Stimulated activated naive CD8-positive, alpha-beta T cell treated with anti-CD3 and anti-CD28 coated beads, Interleukin-15, amount 100 ng/mL, for 72 hours (primary cell): ENCODE measurements around the gene GALNT2.
A peak's percentile ranks its signal among the peaks of the same experiment; 100 is the strongest.

ENCODE experiments used
- ATAC-seq: fragments of 150-1000 bp; cut with Tn5 transposase; 2 replicates; pipeline ENCODE4 v1.10.0; 2021; ENCODE audit warnings: mild to moderate bottlenecking, moderate library complexity
- DNase-seq, 2 donors: peaks; one replicate each; pipeline ENCODE4 v3.0.0; 2021 to 2022
- H3K27ac Mint-ChIP-seq, 2 donors: one replicate each; pipeline ENCODE4 v1.8.0; 2022; ENCODE audit warnings: mild to moderate bottlenecking in 2 of 2, mixed read lengths in 2 of 2, moderate library complexity in 2 of 2
- H3K27me3 Mint-ChIP-seq: one replicate; pipeline ENCODE4 v1.8.0; 2022; ENCODE audit warnings: mixed read lengths
- H3K4me1 Mint-ChIP-seq: one replicate; pipeline ENCODE4 v1.8.0; 2022; ENCODE audit warnings: mild to moderate bottlenecking, mixed read lengths
- H3K4me3 Mint-ChIP-seq, 2 donors: one replicate each; pipeline ENCODE4 v1.8.0; 2022; ENCODE audit warnings: mild to moderate bottlenecking in 2 of 2, mixed read lengths in 2 of 2, moderate library complexity in 1 of 2
- H3K9me3 Mint-ChIP-seq, 2 donors: one replicate each; pipeline ENCODE4 v1.8.0; 2022; ENCODE audit warnings: mixed read lengths in 2 of 2

The GALNT2 gene

DNA sequence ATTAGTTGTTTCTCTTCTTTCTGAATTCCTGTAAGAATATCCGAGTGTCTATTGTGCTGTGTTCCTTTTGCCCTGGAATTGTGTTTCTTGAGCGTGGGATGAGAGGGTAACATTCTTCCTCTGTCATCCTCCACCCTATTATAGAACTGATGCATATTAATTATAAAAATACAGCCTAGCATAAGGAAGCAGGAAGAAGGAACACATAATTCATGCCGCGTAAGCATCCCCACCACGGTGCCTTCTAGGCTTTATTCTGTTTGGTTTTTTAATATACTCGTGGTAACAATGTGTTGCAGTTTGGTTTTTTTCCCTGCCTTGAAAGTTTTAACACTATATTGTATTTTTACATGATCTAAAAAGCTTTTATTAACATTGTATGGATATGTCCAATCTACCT lies 65.7 kb downstream of the GALNT2 start:
- ATAC-seq (no peak), DNase-seq (no peak)
- Mint-ChIP-seq H3K4me1 (peaks cover 62% of the 10 kb centered on the region), H3K4me3 (no peak overlapping the region), H3K27me3 (no peaks in the 10 kb centered on the region), H3K27ac (no peak overlapping the region), H3K9me3 (no peaks in the 10 kb centered on the region)

GRCh38 chr1:230135726-230136125 lies 68.7 kb downstream of the GALNT2 start:
- H3K9me3 Mint-ChIP-seq = no peaks in the 10 kb centered on the region
- H3K27ac Mint-ChIP-seq = peak overlapping the region in 1 of 2 donors; percentile 76

DNA sequence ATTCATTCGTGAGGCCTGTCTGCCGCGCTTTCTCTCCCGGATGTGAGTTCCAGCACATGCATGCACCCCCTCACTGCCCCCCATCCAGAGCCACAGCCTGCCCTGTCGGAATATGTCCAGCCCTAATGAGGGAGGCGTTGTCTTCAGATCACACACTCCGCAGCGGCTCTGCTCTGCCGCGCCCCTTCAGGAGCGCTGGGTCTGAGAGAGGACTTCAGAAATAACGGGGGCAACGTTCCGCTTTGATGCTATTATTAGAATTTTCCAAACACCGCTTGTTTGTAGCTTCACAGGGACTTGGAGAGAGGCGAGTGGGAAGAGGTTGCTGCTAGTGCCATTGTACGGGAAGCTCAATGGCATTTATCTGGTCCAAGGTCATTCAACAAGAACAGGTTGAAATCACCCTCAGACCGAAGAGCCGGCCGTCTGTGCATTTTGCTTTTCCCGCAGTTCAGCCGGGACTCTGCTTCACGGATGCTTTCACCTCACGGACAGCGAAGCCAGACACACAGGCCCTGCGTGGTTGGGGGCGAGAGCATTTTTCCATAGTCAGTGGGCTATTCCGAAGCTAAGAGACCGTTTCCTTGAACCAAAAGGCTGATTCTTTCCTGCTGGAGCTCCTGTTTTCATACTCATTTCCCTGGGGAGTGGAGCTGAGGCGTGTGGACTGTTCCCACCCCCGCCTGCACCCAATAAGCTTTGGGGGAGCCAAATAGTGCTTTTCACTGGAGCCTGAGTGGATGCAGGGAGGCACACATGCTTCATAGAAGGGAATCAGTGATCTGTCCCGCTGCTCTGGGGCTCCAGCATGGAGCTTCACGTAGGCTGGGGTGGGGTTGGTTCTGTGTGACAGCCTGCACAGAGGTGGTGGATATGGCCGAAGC lies 69.7 kb downstream of the GALNT2 start:
- Mint-ChIP-seq H3K4me3 (no peak overlapping the region), H3K4me1 (peaks cover 70% of the 10 kb centered on the region), H3K27ac (no peak overlapping the region), H3K9me3 (no peaks in the 10 kb centered on the region), H3K27me3 (no peaks in the 10 kb centered on the region)
- DNase-seq (no peak), ATAC-seq (no peak)

More at GRCh38 chr1:230135726-230136125, 68.7 kb downstream of the GALNT2 start:
- DNase-seq (no peak), ATAC-seq (no peak)
- peaks cover 66% of the 10 kb centered on the region for H3K4me1 Mint-ChIP-seq
- H3K4me3 Mint-ChIP-seq = no peak overlapping the region
- H3K27me3 Mint-ChIP-seq = no peaks in the 10 kb centered on the region

- peaks cover 71% of the 10 kb centered on the region for H3K4me1 Mint-ChIP-seq
These were observed 70.3 kb downstream of the GALNT2 start for GRCh38 chr1:230137337-230137815.

GRCh38 chr1:230138561-230139239 lies 71.7 kb downstream of the GALNT2 start:
- DNase-seq (no peak), ATAC-seq (no peak)
- H3K27me3 Mint-ChIP-seq = no peaks in the 10 kb centered on the region
- H3K4me1 Mint-ChIP-seq = peaks cover 72% of the 10 kb centered on the region
- no peak overlapping the region for H3K4me3 Mint-ChIP-seq
- H3K9me3 Mint-ChIP-seq = no peaks in the 10 kb centered on the region
- no peak overlapping the region for H3K27ac Mint-ChIP-seq

More at GRCh38 chr1:230137337-230137815, 70.3 kb downstream of the GALNT2 start:
- no peak overlapping the region for H3K27ac Mint-ChIP-seq
- H3K27me3 Mint-ChIP-seq = no peaks in the 10 kb centered on the region
- no peaks in the 10 kb centered on the region for H3K9me3 Mint-ChIP-seq
- no peak overlapping the region for H3K4me3 Mint-ChIP-seq
- ATAC-seq (no peak), DNase-seq (no peak)

DNA sequence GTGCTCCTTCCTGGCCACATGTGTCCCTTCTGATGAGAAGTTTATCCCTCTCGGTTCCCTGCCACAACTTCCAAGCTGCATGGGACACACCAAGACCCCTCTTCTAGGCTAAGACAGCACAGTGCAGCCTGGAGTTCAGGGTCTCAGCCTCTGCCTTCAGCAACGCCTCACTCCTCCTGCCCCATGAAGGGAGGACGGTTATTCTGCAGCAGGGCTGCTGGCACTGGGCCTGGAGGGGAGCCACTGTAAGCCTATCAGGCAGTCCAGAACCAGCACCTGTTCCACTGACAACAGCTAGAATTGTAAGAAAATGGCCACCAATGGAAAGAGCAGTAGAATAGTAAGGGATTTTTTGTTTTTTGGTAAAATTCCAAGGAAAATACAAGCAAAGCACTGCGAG lies 72.3 kb downstream of the GALNT2 start:
- Mint-ChIP-seq H3K4me1 (peaks cover 72% of the 10 kb centered on the region), H3K27ac (no peak overlapping the region), H3K9me3 (no peaks in the 10 kb centered on the region), H3K4me3 (no peak overlapping the region), H3K27me3 (no peaks in the 10 kb centered on the region)
- DNase-seq (no peak), ATAC-seq (no peak)

DNA sequence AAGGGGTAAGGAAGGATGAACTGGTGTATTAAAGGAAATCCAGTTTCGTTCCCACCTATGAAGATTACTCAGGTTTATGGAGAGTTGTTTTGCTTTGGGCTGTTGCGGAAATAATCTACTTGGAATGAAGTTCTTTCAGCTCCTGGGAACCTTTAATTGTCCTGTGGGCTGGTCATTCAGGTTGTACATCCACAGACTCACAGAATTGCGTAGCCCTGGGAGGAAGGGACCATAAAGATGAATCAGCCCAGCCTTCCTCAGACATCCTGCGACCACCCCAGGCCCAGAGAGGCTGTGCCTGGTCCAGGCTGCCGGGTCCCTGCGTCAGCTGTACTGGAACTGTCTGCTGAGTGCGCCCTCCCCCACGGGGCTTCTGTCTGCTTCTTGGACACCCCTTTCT lies 72.7 kb downstream of the GALNT2 start:
- no peak for ATAC-seq
- no peak overlapping the region for H3K4me3 Mint-ChIP-seq
- no peak overlapping the region for H3K27ac Mint-ChIP-seq
- no peak for DNase-seq
- peaks cover 72% of the 10 kb centered on the region for H3K4me1 Mint-ChIP-seq
- H3K27me3 Mint-ChIP-seq = no peaks in the 10 kb centered on the region
- no peaks in the 10 kb centered on the region for H3K9me3 Mint-ChIP-seq

DNA sequence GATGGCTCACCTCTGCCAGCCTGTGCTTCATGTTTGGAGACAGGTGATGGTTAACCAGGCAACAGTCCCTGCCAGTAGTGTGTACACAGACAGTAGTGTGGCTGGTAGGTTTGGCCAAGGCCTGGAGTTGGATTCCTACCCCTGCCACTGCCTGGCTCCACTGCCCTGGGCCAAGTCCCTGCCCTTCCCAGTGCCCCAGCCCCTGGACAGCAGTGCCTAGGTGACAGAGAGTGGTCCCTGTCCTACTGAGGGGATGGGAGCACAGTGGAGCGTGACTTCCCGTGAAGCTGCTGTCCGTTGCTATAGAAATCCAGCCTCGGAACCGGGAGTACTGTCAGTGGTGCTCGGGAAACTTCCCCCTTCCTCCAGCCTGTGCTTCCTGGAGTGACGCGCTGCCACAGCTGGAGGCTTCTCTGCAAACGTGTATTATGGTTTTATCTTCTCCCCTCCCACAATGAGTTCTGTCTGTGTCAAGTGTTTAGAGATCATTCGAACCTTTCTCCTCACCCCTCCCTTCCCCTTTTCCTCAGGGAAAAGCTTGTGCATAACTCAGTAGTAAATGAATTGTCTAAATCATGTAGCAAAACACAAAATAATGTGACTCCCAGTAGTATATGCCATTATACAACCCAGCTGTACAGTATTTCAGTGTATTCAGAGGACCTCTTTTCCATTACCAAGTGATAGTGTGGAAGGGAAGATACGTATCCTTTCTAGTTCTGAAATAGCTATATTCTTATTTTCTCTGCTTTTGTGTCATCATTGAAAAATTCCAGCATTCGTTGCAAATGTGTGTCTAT lies 73.4 kb downstream of the GALNT2 start:
- DNase-seq (no peak), ATAC-seq (peak; percentile 37)
- no peak overlapping the region for H3K4me3 Mint-ChIP-seq
- no peaks in the 10 kb centered on the region for H3K27me3 Mint-ChIP-seq
- H3K4me1 Mint-ChIP-seq = peaks cover 76% of the 10 kb centered on the region
- H3K9me3 Mint-ChIP-seq = no peaks in the 10 kb centered on the region
- no peak overlapping the region for H3K27ac Mint-ChIP-seq

GRCh38 chr1:230141021-230141648 lies 74.1 kb downstream of the GALNT2 start:
- no peaks in the 10 kb centered on the region for H3K27me3 Mint-ChIP-seq
- DNase-seq = no peak
- no peaks in the 10 kb centered on the region for H3K9me3 Mint-ChIP-seq
- peaks cover 79% of the 10 kb centered on the region for H3K4me1 Mint-ChIP-seq
- H3K4me3 Mint-ChIP-seq = no peak overlapping the region
- ATAC-seq = peak; percentile 68
- H3K27ac Mint-ChIP-seq = no peak overlapping the region

- no peaks in the 10 kb centered on the region for H3K27me3 Mint-ChIP-seq
- DNase-seq (no peak), ATAC-seq (no peak)
- H3K27ac Mint-ChIP-seq = peak overlapping the region in 1 of 2 donors; percentile 64
- peaks cover 88% of the 10 kb centered on the region for H3K4me1 Mint-ChIP-seq
- no peak overlapping the region for H3K4me3 Mint-ChIP-seq
- H3K9me3 Mint-ChIP-seq = no peaks in the 10 kb centered on the region
These were observed 75.0 kb downstream of the GALNT2 start for GRCh38 chr1:230141797-230142607.

DNA sequence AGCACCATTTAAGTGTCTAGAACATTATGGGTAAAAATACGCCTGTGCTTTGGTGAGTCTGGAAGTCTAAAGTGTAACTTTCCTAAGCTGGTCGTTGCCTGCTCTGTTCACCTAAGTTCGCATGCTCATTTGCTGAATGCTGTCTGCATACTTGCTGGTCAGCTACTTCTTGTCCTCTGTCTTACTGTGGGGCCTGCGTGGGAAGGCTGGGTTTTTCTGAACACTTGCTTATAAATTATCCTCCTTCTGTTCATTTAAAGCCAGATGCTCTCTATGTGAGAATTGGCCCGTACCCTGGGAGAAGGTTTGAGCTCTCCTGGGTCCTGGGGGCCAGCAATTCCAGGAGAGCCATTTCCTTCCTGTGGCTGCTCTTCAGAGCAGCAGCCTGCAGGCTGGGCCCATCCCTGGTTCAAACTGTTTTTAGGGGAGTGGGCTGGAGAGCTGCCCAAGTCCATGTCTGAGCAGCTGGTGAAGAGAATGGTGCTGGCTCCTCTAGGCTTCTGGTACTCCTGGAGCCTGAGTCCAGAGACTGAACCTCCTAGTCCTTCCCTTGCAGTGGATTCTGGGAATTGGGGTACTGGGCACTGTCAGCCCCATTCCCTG lies 75.7 kb downstream of the GALNT2 start:
- H3K4me3 Mint-ChIP-seq = no peak overlapping the region
- no peaks in the 10 kb centered on the region for H3K9me3 Mint-ChIP-seq
- peaks cover 92% of the 10 kb centered on the region for H3K4me1 Mint-ChIP-seq
- DNase-seq (no peak), ATAC-seq (no peak)
- peak overlapping the region; percentile 64 to 83 for H3K27ac Mint-ChIP-seq
- H3K27me3 Mint-ChIP-seq = no peaks in the 10 kb centered on the region

DNA sequence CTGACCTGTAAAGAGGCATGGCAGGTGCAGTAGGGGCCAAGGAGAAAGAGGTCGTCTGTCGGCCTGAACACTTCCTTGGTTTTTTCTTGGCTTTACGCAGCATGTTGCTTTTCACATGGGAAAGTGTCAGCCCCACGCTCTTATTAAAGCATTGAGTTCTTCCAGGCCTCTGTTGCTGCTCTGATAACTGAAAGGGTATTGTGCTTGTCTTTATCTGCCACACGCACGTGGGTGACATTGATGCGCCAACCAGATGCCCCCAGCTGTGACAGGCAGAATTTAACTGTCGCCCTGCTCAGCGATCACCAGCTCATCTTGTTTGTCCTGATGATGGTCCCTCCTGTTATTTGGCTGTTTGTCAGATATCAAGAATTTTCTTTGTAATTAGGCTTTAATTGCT lies 76.5 kb downstream of the GALNT2 start:
- no peak overlapping the region for H3K4me3 Mint-ChIP-seq
- peak overlapping the region in 1 of 2 donors; percentile 63 for H3K27ac Mint-ChIP-seq
- H3K4me1 Mint-ChIP-seq = peaks cover 95% of the 10 kb centered on the region
- H3K9me3 Mint-ChIP-seq = no peaks in the 10 kb centered on the region
- DNase-seq (no peak), ATAC-seq (no peak)
- H3K27me3 Mint-ChIP-seq = no peaks in the 10 kb centered on the region

- peaks cover 97% of the 10 kb centered on the region for H3K4me1 Mint-ChIP-seq
- no peak overlapping the region for H3K4me3 Mint-ChIP-seq
- ATAC-seq = no peak
These were observed 77.1 kb downstream of the GALNT2 start for GRCh38 chr1:230144010-230144614.

More at GRCh38 chr1:230144010-230144614, 77.1 kb downstream of the GALNT2 start:
- no peaks in the 10 kb centered on the region for H3K9me3 Mint-ChIP-seq
- DNase-seq = no peak
- H3K27ac Mint-ChIP-seq = peak overlapping the region in 1 of 2 donors; percentile 72
- no peaks in the 10 kb centered on the region for H3K27me3 Mint-ChIP-seq
